Stimulated activated CD4-positive, alpha-beta T cell treated with anti-CD3 and anti-CD28 coated beads, Interleukin-4, amount 100 ng/mL, for 1 hour (primary cell): ENCODE data around the gene GPRIN1.

ENCODE experiments used
- DNase-seq: peaks from one replicate; pipeline ENCODE4 v3.0.0-alpha.2; 2020

The GPRIN1 gene

DNA sequence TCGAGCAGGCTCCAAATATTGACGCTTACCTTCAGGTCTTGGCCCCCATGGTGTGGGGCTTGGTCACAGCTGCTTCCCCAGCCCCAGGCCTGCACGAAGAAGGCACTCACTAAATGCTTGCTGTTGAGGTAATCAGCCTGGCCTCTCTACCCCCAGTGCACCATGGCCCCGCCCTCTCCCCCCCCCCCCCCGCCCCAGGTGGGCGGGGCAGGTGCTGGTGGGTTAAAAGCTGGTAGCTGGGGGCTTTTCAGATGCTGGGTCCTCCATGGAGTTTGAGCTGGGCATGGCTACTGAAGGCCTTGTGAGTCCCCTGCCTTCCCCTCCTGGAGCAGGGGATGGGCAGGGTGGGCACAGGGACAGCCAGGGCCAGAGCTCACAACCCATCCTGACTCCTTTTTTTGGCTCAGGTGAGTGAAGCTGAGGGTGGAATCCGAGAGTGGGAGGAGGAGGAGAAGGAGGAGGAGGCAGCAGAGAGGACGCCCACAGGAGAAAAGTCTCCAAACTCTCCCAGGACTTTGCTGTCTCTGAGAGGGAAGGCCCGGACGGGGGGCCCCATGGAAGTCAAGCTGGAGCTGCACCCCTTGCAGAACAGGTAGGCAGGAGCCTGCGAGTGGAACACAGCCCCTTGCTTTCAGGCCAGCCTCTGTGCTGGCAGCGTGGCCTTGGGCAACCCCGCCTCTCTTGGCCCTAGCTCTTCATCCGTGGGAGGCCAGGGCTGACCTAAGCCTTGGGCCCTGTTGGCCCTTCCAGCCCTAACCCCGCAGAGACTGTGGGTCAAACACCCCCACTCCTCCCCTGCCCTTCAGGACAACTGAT is 32.9 kb upstream of the GPRIN1 start:
- no peak for DNase-seq

DNA sequence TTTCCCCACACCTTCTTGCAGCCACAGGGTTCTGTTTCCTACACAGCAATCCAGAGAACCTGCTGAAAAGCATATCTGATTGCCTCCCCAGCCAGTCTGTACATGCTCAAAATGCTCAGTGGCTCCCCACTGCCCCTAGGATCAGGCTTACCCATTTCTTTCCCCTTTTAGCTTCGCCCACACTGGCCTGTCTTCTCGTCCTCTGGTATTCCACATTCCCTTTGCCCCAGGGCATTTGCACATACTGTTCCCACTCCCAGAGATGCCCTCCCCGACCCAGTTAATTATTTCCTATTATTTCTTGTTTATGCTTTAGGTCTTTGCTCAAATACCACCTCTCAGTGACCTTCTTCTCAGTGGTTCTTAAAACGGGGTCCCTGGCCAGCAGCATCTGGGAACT is 30.7 kb upstream of the GPRIN1 start:
- no peak for DNase-seq

DNA sequence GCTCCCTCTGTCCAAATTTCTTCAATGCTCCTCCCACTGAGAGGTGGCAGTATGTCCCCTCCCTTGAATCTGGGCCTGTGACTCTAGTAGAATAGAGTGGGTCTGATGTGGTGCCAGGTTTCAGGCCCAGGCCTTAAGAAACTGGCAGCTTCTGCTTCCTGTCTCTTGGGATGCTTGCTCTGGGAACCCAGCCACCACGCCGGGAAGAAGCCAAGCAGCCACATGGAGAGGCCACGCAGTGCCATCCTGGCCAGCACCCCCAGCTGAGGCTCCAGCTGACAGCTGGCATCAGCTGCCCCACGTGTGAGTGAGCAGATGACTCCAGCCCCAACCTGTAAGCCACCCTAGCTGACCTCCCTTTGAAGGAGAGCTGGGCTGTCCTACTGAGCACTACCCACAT is 30.0 kb upstream of the GPRIN1 start:
- DNase-seq = no peak

DNA sequence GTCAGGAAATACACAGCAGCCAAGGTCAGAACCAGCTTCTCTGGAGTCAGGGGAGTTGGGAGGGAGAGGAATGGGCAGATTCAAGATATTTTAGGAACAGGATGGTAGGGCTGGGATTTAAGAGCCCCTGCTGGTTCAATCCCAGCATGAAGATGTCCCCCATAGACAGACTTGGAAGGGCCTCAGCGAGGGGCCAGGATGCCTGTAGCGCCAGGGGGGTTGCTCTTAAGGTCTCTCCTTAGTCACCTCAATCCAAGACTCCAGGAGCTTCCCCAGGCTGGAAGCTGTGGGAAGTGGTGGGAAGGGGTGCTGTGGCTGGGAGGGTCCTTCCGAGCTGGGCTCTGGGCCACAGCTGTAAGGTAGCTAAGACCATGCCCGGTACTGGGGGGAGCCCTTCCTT is 29.3 kb upstream of the GPRIN1 start:
- DNase-seq = no peak

DNA sequence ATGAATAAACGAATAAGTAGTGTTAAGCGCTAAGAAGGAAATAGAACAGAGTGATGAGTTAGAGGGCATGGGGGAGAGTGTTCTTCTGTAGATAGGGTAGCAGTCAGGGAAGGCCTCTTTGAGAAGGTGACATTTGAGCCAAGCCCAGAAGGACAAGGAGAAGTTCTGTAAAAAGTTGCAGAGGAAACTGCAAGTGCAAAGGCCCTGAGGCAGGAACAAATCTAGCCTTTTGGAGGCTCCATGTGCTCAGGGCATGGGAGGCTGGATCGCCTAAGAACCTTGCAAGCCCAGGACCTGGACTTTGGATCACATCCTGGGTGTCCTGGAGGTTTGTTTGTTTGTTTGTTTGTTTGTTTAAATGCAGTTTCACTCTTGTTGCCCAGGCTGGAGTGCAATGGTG is 28.5 kb upstream of the GPRIN1 start:
- DNase-seq = no peak

DNA sequence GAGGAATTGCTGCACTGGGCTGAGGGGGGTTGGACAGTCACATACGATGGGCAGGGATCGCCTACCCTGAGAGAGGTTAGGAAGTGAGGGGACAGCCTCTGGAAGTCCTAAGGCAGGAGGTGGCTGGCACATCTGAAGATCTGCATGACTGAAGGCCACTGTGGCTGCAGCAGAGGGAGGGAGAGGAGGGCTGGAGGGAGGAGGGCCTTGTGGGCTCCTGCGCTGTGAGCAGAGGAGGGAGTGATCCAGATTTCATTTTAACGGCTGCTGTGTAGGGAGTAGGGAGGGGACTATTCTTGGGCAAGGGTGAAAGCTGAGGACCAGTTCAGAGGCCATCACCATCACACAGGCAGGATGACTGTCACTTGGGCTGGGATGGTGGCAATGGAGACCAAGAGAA is 27.6 kb upstream of the GPRIN1 start:
- DNase-seq = no peak

DNA sequence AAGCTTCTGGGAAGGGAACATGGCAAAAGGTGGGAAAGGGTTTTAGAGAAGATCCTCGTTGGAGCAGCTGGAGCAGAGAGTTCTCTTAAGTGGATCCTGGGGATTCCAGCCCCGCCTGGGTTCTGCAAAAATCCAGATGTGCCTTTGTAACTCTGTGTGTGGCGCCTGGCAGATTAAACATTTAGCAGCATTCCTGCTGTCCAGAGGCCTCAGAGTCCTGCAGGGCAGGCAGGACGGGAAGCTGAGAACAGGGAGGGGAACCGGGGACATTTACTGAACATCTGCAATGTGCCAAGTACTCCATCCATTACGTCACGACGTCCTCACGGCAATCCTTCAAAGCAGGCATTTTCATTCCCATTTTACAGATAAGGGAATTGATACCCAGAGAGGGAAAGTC is 26.5 kb upstream of the GPRIN1 start:
- DNase-seq = no peak

DNA sequence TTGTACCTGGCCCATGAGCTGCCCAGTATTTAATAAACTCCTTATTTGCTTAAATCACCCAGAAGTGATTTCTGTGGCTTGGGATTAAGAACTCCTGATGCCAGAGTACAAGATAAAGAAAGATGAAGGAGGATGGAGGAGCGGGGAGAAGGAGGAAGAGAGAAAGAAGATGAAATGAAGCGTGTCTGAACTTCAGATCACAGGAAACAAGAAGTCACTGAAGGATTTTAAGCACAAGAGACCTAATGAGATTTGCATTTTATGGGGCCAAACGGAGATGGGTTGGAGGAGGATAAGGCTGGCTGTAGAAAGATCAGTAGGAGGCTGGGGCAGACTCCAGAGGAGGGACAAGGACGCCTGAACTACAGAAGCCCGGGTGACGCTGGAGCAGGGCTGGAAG is 23.6 kb upstream of the GPRIN1 start:
- no peak for DNase-seq

DNA sequence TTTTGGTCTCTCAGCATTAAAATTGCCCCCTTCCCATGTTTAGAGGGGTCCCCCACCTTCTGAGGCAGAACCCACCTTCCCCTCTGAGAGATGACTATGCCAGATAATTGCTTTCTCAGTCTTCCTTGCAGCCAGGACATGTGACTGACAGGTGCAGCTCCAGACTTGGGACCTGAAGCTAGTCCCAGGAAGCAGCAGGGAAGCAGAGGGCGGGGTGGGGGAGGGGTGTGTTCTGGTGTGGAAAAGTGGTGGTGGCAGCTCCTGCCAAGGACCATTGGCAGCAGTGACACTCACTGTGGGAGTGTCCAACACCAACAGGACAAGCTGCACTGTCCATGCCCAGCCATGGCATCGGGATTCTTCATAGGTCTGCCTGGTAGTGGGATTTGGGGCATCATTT is 22.8 kb upstream of the GPRIN1 start:
- DNase-seq = no peak

DNA sequence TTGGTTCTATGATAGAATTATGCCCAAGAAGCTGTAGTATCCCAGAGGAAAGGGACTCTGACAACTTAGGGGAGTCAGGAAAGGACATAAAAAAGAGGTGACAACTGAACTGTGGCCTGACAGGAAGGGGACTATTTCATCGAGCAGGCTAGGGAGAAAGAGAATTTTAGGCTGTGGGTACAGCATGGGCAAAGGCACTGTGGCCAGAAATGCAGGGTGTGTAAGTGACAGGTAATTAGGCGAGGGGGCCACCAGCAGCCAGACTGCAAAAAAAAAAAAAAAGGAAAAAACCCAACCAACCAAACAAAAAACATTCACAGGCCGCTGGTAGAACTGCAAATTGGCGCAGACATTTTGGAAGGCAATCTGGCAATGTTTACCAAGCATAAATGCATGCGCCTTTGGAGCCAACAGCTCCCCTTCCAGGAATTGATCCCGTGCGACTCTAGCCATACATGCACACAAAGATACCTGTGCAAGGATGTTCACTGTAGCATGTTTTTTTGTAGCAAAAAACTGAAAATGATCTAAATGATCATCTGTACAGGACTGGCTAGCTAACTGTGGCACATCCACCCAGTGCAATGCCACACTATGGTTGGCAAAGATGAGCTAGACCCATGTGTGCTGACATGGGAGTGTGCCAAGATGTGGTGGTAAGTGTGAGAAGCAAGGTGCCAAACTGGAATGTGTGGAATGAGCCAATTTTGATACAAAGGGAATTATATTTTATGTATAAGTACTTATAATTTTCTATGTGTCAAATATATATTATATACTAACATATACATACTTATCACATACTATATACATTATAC is 21.6 kb upstream of the GPRIN1 start:
- no peak for DNase-seq

DNA sequence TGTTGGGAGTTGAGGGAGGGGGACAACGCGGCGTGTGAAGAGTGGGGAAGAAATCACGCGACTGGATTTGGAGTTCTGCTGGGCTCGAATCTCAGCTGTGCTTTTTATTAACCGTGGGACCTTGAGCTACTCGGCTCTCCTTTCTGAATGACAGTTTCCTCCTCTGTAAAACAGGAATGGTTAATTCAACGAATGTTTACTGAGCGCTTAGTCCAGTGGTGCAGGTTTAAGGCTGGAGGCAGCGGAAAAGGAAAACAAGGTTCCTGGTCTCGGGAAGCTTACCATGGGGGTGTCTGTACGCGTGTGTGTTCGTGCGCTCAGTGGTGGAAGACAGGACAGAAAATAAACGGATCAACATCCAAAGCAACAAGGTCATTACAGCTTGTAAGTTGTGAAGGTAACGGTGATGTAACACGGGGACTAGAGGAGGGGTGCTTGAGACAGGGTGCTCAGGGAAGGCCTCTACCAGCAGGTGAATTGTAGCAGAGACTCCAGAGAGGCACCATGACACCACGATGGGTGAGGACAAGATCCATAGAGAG is 20.8 kb upstream of the GPRIN1 start:
- no peak for DNase-seq

DNA sequence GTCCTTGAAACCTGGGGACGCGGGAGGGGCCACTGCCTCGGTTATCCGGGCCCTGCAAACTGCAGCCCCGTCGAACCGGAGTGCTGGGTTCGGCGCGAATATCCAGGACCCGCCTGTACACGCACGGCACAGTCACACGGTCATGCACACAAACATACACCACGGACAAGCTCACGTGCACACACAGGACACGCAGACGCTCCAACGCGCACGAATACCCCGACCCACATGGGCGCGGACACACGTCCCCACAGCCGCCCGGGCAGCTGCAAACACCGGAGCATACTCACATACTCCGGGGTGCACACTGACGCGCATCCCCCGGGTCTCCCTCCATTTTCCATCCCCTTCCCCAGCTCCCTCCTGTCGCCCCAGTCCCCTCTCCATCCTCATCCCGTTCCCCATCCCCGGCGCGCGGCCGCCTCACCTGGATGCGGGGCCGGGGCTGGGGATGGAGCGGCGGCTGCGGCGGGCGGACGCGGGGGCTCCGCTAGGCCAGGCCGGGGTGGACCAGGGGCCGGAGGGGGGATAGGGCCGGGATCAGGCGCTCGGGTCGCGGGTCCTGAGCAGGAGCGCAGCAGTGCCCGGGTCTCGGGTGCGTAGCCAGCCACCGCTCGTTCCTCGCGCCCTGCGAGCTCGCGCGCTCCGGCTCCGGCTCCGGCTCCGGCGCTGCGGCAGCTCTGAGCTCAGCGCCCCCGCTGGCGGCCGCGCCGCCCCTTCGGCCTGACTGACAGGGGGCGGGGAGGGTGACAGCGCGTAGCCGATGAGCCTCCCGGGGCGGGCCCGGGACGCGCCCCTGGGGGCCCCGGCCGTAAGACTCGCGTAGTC is 20.1 kb upstream of the GPRIN1 start, which contains the start of the genes EIF4E1B and SNCB:
TSS of gene EIF4E1B (plus strand) at position 823 of the 828 bp plus-strand sequence. CDS start 12,113 bp downstream, outside the sequence.
TSS of gene SNCB (minus strand) at position 682 of the 828 bp plus-strand sequence. CDS start 880 bp downstream, outside the sequence.
- peak; percentile 61 for DNase-seq

DNA sequence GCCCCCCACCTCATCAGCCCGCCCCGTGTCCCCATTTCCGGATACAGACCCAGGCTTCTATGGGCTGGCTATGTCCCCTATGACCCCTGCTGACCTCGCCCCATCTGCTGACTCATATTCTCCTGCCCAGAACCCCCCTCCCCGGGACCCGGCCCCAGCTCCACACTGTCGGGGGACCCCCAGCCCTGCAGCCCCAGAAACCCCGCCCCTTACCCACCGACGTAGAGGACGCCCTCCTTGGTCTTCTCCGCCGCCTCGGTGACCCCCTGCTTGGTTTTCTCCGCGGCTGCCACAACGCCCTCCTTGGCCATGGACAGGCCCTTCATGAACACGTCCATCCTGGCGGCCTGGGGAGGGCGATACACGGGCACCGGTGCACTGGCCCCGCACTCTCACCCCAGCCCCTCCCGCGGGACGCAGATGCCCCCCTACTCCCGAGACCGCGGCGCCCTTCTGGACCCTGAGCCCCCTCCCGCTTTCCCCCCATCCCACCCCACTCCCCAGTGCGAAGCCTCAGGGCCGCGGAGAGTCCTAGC is 19.4 kb upstream of the GPRIN1 start:
- no peak for DNase-seq

DNA sequence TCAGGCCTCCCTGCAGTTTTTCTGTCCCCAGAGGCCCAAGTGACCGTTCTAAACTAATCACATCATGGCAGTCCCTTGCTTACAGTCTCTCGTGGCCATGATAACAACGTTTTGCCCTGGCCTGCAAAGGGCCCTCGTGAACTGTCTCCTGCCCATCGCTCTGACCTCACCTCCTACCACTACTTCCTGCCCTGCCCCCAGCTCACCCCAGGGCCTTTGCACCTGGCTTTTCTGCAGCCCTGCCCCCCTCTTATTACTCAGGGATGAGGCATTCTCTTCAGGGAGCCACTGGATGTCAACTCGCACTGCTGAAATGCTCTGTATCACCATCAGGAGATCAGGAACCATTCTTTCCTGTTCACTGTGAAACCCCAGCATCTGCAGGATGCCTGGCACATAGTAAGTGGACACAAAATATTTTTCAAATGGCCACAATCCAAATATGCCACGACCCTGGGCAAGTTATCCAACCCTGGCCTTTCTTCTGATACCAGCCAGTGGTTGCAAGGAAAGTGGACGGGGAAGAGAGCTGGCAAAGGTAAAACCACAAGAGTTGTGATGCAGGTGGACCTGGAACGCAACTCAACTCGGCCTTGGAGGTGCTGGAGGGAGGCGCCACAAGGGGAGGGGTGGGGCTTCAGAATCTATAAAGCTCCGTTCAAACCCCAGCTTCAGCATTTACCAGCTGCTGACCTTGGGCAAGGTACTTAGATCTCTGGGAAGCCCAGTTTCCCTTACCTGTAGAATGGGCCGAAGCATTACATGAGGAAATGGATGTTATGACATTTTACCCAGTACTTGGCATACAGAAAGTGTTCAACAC is 18.7 kb upstream of the GPRIN1 start:
- DNase-seq = no peak

DNA sequence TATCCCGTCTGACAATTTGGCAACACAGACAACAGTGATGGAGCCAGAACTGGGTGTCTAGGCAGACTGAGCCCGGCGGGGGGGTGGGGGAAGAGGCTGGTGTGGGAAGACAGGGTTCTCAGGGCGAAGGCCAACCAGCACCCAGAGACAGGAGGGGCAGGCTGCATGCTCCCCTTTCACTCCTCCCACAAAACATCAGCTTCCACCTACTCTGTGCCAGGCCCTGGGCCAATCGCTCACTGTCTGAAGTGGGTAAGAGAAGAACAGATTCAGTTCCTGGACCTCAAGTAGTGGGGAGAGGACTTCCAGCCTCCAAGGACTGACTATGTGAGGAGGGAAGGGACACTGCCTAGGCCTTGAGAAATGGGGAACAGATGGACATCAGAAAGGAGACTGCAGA is 17.6 kb upstream of the GPRIN1 start:
- DNase-seq = no peak

DNA sequence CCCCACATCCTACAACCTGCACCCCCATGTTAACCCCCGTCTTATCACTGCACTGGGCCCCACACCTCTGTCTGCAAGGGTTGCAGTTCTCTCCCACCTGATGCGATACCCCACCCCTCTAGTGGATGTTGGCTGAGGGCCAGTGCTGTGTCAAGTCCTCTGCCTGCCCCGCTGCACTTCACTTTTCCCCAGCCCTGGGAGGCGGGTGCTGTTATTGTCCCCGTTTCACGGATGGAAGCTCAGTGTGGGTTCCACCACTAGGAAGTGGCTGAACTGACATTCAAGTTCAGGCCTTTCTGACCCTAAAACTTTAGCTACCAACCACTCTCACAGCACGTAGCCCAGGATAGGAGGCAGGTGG is 16.9 kb upstream of the GPRIN1 start:
- DNase-seq = no peak

DNA sequence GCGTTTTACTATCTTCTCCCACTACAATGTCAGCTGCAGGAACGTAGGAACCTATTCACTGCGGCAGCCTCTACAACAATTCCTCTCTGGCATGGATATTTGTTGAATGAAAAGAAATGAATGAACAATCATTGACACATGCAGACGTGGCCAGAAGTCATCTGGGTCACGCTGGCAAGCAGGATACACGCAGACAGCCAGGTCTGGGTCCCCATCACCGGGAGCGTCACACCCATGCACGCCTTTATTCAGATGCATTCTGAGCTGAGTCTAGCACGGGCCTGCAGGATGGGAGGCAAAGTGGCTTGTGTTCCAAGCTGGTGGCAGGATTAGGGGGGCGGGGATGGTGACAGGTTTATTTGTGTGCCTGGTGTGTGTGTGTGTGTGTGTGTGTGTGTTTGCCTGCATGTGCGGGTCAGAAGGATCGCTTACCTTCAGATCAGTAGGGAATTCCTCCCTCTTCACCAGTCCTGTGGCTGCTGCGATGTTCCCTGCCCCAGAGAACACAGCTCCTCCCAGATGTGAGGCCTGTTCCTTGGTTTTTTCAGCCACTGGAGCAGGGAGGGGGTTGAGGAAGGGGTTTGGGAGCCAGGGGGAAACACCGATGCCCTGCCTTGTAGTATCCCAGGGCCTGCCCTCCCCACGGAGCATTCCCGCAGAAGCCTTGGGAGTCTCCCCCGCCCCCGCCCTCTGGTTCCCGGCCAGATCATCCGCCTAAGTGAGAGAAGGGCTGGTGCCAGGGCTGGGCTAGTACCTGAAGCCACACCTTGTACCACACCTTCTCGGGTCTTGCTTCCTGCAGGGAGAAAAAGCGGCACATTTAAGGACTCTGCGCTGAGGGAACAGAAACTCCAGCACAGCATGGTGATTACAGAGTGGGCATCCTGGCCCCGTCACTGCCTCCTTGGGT is 16.3 kb upstream of the GPRIN1 start:
- no peak for DNase-seq

DNA sequence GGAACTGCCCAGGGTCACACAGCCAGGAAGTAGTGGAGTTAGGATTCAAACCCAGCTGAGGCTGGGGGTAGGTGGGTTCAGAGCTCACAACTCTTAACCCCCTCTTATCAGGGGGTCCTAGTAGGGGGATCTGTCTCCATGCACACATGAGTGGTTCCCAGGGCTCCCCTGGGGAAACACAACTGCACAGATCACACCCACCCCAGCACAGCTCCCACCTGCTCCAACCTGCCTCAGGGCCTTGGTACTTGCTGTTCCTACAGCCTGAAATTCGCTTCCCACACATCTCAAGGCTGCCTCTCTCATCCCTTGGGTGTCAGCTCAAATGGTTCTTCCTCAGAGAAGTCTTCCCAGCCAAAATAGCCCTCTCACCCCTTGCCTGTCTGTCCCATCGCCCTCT is 15.6 kb upstream of the GPRIN1 start:
- no peak for DNase-seq

DNA sequence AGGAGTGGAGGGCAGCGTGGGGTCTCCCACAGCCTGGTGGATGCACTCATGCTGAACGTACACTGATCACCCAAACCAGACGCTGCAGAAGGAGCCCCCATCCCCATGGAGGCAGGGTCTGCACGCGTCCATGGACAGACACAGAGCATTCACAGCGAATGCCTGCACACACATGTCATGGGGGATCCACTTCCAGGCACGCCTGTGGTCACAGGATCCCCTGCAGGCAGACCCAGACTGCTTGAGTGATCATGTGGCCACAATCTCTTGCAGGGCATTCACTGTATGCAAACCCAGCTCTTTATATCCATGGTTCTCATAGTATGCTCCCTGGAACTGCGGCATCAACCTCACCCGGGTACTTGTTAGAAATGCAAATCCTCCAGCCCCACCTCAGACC is 15.0 kb upstream of the GPRIN1 start:
- no peak for DNase-seq

DNA sequence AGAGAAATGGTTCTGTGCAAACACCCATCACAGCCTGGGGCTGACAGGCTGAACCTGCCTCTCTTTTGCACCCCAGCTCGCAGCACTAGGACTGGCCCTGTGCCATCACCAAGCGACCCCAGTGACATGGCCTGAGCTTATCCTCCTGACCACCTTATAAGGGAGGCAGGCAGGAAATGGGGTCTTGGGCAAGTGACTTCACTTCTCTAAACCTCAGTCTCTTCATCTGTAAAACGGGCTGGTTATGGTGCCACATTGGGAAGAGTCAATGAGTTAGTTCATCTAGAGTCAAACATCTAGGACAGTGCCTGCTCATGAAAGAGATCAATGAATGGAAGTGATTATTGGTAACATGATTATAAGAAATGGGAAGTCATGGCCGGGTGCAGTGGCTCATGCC is 14.2 kb upstream of the GPRIN1 start:
- DNase-seq = no peak

DNA sequence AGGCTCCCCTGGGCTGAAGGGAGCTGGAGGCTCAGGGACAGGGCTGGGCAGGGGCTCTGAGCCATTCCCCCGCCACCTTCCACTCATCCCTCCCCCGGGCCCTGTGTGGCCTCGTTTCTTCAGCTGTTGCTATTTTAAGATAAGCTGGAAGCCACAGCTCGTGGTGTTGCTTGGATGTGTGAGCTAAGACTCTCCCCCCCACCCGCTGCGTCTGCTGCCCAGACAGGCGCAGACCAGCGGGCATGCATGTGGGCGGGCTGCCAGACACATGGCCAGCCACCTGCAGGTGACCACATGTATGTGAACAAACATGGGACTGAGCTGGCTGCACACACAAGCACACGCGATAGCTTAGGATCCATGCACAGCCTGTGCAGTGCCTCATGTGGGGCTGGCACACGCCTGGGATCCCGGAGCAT is 11.7 kb upstream of the GPRIN1 start:
- DNase-seq = no peak
